ENCODE results near the gene FES.

DNA sequence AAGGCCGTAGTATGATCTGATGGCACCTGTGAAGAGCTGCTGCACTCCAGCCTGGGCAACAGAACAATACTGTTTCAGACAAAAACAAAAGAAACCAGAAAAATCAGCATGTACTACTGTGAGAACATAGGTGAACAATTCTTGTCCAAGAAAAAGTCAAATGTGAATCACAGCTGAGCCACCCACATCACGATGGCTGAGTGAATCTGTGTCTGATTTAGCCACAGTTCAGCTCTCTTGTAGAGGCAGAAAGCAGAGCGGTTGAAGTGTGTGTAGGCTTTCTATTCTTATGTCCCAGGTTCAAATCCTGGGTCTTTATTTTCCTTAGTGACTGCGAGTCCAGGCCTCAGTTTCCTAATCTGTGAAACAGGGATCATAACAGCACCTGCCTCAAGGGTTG, 20.3 kb upstream of the FES start:
- TF ChIP-seq CTCF (IDR thresholded peaks at IDR 0.05; ENCODE audit: low read length) = no peak
- TF ChIP-seq EZH2 (IDR thresholded peaks at IDR 0.05; ENCODE audit: borderline replicate concordance, low read length) = no peak

Data from OCI-LY1 (cell line).